GM19467 (cell line): ENCODE measurements around the gene GUK1.
"Not testable (repeated sequence)": the region's sequence is repeated elsewhere in the genome, so short reads cannot be mapped to it uniquely, and the experiment has no call there.

Source experiments
- ATAC-seq: cut with Tn5 transposase; IDR thresholded peaks from one replicate; pipeline ENCODE4 v1.9.1; 2021; ENCODE audit warnings: mild to moderate bottlenecking, moderate library complexity; ENCODE audit not compliant: unreplicated experiment

Gene GUK1

DNA sequence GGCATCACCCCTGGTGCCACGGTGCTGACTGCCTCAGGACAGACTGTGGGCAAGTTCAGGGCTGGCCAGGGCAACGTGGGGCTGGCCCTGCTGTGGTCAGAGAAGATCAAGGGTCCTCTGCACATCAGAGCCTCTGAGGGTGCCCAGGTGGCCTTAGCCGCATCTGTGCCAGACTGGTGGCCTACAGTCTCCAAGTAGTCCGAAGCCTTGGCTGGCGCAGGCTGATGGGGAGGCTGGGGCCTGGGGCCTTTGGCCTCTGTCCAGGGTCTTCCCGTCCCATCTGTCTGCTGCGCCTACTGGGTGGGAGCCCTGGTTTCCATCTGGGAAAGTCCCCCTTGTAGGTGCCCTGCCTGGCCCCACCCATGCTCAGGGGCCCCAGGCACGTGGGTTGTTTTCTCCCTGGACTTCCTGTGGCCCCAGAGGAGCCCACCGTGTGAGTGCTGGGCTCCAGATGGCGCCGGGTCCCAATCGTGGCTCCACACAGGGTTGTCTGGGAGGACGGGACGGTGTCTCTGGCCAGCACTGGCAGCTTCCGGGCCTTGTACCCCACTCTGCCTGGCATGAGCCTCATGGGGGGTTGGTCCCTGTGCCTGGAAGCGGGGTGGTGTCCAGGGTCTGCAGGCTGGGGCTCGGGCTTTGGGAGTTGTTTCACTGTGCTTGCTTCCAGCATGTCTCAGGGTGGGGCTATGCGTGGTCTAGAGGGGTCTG lies 35.4 kb downstream of the GUK1 start:
- no peak for ATAC-seq

DNA sequence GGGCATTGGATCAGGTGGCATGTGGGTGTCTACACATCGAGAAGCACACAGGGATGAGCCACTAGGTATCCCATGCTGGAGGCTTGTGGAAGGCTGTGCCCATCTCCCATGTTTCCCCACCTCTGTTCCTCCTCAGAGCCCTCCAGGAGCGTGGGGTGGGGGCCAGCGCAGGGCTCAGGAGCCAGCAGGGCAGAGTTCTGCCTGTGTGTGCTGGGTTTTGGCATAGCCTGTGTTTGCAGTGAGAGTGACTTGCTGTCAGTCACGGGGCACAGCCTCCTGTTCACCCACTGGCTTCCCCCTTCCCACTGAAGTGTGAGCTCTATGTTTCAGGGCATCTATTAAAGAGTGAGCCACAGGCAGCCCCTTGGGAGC lies 35.9 kb downstream of the GUK1 start:
- no peak for ATAC-seq

DNA sequence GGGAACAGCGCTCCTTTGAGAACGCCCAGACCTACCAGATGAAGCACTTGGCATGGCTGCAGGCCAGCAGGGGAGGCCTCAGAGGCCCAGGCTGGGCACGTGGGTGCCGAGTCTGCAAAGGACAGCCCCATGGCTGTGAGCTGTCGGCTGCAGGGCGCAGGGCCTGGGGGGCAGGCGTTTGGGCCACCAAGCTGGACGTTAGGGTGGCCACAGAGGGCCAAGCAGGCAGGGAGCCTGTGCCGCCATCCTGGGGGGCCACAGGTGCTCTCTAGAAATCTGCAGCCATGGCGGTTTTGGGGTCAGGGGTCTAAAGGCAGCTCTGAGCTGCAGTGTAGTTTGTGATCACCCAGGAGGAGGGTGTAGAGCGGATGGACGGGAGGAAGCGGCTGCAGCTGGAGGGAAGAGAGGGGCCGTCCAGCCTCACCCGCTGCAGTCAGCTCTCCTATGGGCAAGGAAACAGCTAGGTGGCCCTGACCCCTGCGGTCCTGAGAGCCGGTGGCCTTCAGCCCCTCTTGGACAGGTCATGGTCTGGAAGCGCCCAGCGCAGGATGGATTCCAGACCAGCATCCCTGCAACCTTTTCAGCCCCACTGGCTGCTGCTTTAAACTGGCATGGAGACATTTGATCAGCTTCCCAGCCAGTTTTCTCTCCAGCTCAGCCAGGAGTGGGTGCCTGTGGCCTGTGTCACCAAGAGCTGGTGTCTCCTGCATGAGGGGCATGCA lies 36.5 kb downstream of the GUK1 start:
- no peak for ATAC-seq

DNA sequence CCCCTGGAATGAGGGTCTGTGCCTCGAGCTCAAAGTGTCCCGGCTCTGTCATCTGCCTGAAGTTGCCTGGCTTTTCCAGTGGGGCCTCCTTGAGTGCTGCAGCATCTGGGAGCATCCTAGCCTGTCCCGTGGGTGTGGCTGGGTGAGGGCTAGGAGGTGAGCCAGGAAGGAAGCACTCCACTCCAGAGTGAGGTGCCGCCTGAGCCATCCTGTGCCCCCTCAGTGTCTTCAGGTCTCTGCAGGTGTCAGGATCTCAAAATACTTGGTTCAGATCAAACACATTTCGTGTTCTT lies 37.0 kb downstream of the GUK1 start:
- no peak for ATAC-seq

DNA sequence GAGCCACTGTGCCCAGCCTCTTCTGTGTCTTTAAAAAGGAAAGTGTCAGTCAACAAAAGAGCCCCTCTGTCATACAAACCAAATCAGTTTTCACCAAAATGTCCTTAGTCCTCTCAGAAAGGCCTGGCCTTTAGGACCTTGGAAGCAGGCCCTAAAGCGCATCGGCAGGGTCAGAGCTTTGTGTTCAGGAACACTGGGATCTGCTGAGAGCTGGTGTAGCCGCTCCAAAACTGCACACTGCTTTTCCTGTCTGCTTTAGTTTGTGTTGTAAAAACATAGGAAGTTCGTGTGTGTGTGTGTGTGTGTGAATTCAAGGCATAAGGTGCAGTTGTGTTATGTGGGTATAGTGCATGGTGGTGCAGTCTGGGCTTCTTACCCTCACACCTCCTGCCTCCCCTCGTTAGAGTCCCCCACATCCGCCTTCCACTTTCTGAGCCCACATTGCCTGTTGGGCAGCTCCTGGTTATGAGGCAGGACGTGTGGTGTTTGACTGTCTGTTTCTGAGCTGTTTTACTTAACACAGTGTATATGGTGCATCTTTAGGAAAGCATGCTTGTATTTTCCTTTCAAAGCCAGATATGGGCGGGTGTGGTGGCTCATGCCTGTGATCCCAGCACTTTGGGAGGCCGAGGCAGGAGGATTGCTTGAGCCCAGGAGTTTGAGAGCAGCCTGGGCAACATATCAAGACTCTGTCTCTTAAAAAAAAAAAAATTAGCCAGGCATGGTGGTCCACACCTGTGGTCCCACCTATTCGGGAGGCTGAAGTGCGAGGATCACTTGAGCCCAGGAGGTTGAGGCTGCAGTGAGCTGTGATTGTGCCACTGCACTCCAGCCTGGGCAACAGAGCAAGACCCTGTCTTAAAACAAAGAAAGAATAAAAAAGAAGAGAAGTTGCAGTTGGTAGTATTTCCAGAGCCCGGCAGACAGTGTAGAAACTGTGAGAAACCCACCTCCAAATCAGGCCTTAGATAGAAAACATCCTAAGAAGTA lies 37.9 kb downstream of the GUK1 start:
- no peak for ATAC-seq

DNA sequence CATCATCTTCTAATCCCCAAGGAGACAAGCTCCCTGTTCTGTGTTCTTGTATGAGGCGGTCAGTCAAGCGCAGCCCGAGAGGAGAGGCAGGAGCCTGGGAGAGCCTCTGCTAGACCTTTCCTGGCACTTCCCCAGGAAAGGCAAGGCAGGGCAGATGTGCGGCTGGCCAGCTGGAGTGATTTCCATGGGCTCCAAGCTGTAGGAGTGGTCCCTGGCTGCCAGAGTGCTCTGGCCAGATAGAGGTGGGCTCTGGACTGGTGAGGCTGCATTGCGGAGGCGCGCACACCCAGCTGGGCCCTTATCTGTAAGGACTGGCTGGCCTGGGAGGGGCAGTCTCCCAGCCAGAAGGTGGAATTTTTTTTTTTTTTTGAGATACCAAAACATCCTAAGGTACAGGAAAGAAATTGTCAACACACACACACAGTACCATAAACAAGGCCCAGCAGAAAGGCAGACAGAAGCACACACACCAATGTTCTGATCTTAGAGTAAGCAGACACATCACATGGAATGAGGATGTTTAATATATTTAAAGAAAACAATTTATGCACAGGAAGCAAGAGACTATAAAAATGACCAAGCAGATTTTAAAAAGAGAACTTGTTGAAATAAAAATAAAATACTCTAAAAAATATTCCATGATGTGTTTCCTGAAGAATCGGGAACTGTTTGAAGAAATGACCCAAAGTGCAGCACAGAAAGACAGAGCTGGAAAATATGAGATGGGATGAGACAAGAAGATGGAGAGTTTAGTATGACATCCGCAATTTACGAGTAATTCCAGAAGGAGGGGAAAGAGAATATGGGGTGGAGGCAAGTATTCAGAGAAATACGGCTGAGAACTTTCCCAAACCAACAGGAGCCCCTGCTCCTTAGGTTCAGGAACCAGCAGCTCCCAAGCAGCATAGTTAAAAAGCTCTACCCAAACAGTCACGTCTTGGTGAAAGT lies 38.9 kb downstream of the GUK1 start:
- no peak for ATAC-seq

DNA sequence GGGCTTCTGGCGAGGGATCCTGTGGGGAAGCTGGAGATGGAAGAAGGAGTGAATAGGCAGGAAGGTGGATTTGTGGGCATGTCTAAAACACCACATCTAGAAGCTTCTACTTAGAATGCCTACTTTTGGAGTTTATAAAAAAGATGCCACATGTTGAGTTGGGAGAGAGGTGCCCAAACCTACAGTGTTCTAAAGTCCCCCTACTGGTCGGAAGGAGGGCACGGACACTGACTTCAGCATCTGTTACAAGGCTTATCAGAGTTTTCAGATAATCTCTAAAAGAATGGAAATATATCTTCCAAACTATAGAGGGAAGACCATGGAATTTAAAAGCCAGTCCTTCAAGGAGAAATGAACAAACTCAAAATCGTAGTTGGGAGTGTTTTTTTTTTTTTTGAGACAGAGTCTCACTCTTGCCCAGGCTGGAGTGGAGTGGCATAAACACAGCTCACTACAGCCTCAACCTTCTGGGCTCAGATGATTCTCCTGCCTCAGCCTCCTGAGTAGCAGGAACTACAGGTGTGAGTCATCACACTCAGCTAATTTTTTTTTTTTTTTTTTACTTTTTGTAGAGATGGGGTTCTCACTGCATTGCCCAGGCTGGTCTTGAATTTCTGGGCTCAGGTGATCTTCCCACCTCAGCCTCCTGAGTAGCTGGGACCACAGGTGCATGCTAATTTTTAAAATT lies 40.3 kb downstream of the GUK1 start:
- no peak for ATAC-seq

DNA sequence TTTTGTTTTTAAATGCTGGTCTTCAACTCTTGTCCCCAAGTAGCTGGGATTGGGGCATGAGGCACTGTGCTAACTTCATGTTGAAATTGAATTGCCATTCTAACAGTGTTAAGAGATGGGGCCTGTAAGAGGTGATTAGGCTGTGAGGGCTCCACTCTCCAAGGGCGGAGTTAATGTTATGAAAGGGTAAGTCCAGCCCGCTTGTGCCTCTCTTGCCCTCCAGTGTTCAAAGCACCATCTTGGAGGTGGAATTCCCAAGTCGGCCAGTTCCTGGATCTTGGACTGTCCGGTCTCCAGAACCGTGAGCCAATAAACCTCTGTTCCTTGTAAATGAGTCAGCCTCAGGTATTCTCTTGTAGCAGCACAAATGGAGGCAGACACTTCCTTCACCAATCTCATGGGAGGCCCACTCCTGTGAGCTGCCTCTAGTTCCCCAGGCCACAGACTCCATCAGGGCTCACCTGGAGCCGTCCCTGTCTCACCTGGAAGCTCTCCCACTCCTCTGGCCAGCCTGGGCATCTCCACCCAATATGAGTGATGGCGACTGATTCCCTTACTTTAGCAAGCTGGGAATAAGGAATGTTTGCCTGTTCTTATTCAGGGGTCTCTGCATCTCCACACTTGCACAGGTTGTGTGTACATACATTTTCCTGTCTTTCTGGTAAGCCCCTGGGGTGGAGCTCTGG lies 41.0 kb downstream of the GUK1 start:
- ATAC-seq, result no peak

DNA sequence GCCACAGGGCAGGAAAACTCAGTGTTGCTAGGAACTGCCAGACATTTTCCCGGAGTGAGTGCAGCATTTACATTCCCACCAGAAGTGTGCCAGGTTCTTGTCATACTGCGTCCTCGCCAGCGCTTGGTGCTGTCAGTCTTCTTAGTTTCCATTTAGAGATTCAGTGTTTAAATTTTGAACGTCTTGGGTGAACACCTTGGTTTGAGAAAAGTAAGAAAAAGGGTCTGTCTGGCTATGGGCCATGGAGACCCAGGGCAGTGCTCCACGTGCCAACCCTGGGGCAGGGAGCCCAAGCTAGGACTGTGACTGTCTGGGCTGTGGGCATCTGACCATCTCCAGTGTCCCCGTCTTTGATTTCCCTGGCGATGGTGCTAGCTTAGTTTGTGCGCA lies 41.6 kb downstream of the GUK1 start:
- no peak for ATAC-seq

DNA sequence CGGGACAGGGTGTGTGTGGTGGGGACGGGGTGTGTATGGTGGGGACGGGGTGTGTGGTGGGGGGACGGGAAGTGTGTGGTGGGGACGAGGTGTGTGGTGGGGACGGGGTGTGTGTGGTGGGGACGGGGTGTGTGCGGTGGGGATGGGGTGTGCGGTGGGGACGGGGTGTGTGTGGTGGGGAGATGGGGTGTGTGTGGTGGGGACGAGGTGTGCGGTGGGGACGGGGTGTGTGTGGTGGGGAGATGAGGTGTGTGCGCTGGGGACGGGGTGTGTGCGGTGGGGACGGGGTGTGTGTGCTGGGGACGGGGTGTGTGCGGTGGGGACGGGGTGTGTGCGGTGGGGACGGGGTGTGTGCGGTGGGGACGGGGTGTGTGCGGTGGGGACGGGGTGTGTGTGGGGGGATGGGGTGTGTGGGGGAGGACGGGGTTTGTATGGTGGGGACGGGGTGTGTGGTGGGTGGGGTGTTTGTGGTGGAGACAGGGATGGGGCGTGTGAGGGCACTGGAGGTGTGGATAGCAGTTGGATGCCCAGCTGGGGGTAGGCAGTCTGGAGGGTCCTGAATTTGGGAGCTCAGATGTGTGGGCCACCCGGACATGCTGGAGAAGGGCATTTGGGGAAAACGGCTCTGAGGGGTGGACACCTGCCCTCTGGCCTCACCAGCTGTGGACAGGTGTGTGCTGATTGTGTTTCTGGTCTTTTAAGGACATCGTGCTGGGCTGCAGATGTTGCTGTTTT lies 42.4 kb downstream of the GUK1 start:
- ATAC-seq, result no peak

DNA sequence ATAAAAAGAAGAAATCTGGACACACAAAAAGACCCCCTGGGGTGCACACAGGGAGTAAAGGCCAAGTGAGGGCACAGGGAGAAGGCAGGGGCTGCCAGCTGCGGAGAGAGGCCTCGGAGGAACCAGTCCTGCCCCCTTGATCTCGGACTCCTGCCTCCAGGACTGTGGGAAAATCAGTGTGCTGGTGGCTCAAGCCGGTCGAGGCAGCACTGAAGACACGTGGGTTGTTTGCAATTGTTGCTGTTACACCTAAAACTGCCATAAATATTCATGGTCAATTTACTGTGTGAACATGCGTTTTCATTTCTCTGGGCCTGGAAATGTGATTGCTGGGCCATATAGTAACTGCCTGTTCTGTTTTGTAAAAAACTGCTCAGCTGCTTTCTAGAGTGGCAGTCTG lies 44.1 kb downstream of the GUK1 start:
- no peak for ATAC-seq

DNA sequence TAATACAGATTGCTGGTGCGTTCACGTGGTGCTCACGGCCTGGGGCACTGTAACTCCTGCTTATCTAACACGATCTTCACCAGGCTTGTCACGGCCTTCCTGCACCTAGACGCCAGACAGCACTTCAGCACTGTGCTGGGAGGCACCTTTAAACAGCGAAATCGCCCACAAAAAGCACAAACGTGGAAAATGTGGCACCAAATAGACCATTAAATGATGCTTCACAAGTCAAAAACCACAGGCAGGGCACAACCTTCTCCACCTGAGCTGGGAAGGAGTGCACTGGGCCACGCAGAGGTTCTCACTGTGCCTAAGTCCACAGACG lies 45.5 kb downstream of the GUK1 start:
- no peak for ATAC-seq

DNA sequence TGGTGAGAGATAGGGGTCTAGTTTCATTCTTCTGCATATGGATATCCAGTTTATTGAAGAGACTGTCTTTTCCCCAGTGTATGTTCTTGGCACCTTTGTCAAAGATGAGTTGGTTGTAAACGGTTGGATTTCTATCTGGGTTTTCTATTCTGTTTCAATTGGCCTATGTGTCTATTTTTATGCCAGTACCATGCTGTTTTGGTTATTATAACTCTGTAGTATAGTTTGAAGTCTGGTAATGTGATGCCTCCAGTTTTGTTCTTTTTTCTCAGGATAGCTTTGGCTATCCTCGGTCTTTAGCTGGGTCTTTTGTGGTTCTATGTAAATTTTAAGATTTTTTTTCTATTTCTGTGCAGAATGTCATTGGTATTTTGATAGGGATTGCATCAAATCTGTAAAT lies 48.2 kb downstream of the GUK1 start:
- not testable (repeated sequence) for ATAC-seq

DNA sequence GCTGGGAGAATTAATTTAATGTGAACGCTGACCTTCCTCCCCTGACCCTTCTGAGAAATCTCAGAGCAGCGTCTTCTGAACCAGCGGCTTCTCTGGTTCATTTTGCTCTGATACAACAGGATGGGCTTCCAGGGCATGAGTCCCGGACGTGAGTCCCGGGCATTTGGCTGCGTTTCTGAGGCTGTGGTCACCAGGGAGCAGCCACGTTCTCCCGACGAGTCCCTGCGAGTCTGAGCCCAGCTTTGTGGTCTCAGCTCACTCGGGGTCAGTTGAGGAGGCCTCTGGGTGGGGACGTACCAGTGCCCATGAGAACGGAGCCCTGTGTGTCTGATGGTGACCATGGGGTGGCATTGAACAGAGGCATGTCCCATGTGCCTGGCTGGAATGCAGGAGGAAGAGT lies 50.1 kb downstream of the GUK1 start:
- no peak for ATAC-seq

DNA sequence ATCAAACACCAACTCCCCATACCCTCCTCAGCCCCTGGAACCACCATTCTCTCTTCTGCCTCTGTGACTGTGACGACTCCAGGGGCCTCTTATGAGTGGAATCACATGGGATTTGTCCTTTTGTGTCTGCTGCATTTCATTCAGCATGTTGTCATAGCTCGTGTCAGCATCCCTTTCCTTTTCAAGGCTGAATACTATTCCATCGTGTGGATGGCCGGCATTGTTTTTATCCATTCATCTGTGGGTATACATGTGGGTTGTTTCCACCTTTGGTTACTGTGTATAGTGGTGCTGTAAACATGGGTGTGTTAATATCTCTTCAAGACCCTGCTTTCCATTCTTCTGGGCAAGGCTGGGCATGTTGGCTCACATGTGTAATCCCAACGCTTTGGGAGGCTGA lies 50.7 kb downstream of the GUK1 start:
- no peak for ATAC-seq

DNA sequence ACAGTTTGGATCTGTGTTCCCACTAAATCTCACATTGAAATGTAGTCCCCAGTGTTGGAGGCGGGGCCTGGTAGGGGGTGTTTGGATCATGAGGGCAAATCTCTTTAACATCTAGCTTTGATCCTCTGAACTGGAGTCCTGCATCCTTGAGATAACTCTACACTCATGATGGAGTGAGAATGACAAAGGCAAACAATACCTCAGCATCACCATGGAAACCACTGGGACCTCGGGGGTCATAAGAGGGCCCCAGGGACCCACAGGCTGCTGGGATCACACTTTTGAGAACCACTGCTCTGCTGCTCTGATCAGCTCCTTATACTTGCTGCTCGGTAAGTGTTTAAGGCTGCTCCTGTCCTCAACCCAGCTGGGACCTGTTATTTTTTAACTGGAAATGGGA lies 54.4 kb downstream of the GUK1 start:
- ATAC-seq, result no peak

DNA sequence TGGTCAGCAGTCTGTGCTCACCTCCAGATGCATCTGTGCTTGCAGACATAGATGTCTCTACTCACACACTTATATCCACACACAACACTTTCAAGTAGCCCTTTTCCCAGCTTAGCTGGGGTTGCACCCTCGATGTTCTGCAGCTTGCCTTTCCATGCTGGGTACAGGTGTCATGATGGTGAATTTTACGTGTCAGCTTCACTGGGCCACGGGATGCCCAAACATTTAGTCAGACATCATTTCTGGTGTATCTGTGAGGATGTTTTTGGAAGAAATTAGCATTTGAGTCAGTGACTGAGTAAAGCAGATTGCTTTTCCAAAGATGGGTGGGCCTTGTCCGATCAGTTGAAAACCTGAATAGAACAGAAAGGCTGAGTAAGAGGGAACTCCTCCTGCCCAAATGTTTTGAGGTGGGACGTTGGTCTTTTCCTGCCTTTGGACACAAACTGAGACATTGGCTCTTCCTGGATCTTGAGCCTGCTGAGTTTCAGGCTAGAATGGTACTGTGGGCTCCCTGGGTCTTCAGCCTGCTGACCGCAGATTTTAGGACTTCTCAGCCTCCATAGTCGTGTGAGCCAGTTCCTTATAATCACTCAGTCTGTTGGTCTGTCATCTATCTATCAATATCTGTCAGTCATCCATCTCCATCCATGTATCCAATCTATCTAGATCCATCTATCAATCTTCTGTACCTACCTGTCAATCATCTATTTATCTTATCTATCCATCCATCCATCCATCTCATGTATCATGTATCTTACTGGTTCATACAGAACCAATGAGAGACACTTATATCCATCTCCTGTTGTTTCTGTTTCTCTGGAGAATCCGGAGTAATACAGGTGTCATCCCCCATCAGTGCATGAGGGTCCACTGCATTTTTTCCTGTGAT lies 55.1 kb downstream of the GUK1 start:
- no peak for ATAC-seq

DNA sequence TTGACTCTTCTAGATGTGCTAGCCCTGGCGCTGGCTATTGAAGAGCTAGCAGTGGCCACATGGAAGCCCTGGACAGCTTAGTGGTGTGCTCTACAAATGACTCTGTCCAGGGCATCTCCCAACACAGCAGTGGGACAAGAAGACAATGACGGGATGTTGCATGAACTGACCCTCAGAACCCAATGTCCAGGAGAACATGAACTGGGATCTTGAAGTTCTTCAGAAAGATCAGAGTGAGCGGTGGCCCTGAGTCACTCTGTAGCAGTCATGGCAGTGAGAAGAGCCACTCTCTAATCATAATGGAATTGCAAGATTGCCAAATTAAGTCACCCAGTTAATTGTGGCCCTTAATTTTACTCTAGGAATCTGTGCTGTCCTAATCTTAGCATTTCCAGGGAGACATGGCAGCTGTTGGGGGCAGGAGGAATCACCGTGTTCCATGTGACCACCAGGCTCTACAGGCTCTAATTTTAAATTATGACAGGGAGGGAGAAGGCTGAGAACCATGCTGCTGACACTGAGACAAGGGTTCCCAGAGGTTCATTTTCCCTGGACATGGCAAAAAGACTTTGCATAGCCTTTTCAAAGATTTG lies 57.6 kb downstream of the GUK1 start:
- ATAC-seq, result no peak
